ENCODE data around the gene RNF215.

GRCh38 chr22:30435674-30436126, 48.5 kb upstream of the RNF215 start:
- TF ChIP-seq EZH2 (IDR thresholded peaks at IDR 0.05; ENCODE audit: borderline replicate concordance, control insufficient read depth, low read depth, low read length) (no peak), POLR2A (IDR thresholded peaks at IDR 0.05; ENCODE audit: low read depth, low read length) (peak; percentile 30), CTCF (IDR thresholded peaks at IDR 0.05 in 2 of 3, conservative IDR thresholded peaks at IDR 0.05 in 1 of 3; ENCODE audit: control insufficient read depth in 2 of 3, extremely low read depth in 1 of 3, insufficient read depth in 1 of 3, low read depth in 3 of 3, low read length in 3 of 3) (peak in 2 of 3 experiments; percentile 17 to 32; a peak in 3 of 6 replicates), FOXK2 (IDR thresholded peaks at IDR 0.05) (no peak), MYC (IDR thresholded peaks at IDR 0.05; ENCODE audit: insufficient read depth, insufficient read length, insufficient replicate concordance, low read length, severe bottlenecking) (no peak), PML (IDR thresholded peaks at IDR 0.05; ENCODE audit: low read length) (no peak), RCOR1 (conservative IDR thresholded peaks at IDR 0.05; ENCODE audit: low read depth, low read length) (no peak), ZNF274 (IDR thresholded peaks at IDR 0.05; ENCODE audit: insufficient read depth, insufficient read length) (no peak), FOXM1 (IDR thresholded peaks at IDR 0.05; ENCODE audit: low read depth, low read length) (no peak)

Measured in GM12878 (cell line).